Neural cell (in vitro differentiated cells): ENCODE measurements around the gene P2RX1. TPM values are rescaled to one million over a fixed set of nuclear protein-coding genes. Genes with fewer than 3 reads are reported as not detected.

Source experiments
- H2AFZ ChIP-seq: fragments of 200-600, 300-800 bp; sonication (generic), shearing (Covaris generic); 2 replicates; pipeline ENCODE4 v1.6.0; 2014; ENCODE audit warnings: low read depth, mild to moderate bottlenecking, antibody characterized with exemption, low read length, moderate library complexity
- H3F3A ChIP-seq: fragments of 200-600 bp; shearing (Covaris generic); 2 replicates; pipeline ENCODE4 v1.6.1; 2016; ENCODE audit warnings: mild to moderate bottlenecking, moderate library complexity, mixed read lengths, antibody characterized with exemption, low read length; ENCODE audit not compliant: insufficient read depth, poor library complexity, severe bottlenecking
- H3K27ac ChIP-seq: fragments of 200-600, 300-800 bp; sonication (generic), shearing (Covaris generic); 2 replicates; pipeline ENCODE4 v1.5.1; 2014; ENCODE audit warnings: mild to moderate bottlenecking, low read length, moderate library complexity
- H3K27me3 ChIP-seq: fragments of 300-800, 200-600 bp; sonication (generic), shearing (Covaris generic); 2 replicates; pipeline ENCODE4 v1.6.0; 2014; ENCODE audit warnings: mild to moderate bottlenecking, low read depth, low read length, moderate library complexity; ENCODE audit not compliant: insufficient read depth
- H3K36me3 ChIP-seq: fragments of 300-800, 200-600 bp; sonication (generic), shearing (Covaris generic); 2 replicates; pipeline ENCODE4 v1.5.1; 2014; ENCODE audit warnings: mild to moderate bottlenecking, antibody characterized with exemption, low read length, moderate library complexity; ENCODE audit not compliant: insufficient read depth
- H3K4me2 ChIP-seq: fragments of 300-800, 200-600 bp; sonication (generic), shearing (Covaris generic); 2 replicates; pipeline ENCODE4 v1.6.0; 2014; ENCODE audit warnings: mild to moderate bottlenecking, low read length
- H3K4me3 ChIP-seq: fragments of 300-800, 200-600 bp; sonication (generic), shearing (Covaris generic); 2 replicates; pipeline ENCODE4 v1.5.1; 2014; ENCODE audit warnings: mild to moderate bottlenecking, low read length, moderate library complexity
- H3K79me2 ChIP-seq: fragments of 200-600 bp; shearing (Covaris generic); replicated peaks from 2 replicates; pipeline ENCODE4 v1.6.0; 2014; ENCODE audit warnings: mild to moderate bottlenecking, low read length, moderate library complexity; ENCODE audit not compliant: insufficient read depth
- H3K9ac ChIP-seq: fragments of 300-800, 200-600 bp; sonication (generic), shearing (Covaris generic); 2 replicates; pipeline ENCODE4 v1.6.1; 2016; ENCODE audit warnings: mild to moderate bottlenecking, low read length, mixed read lengths
- H3K9me2 ChIP-seq: fragments of 200-600 bp; shearing (Covaris generic); 2 replicates; pipeline ENCODE4 v1.6.1; 2016; ENCODE audit warnings: mild to moderate bottlenecking, low read length, mixed read lengths; ENCODE audit not compliant: insufficient read depth
- H3K9me3 ChIP-seq: fragments of 200-600, 300-800 bp; sonication (generic), shearing (Covaris generic); 2 replicates; pipeline ENCODE4 v1.6.1; 2016; ENCODE audit warnings: mild to moderate bottlenecking, mixed run types, low read length, moderate library complexity, mixed read lengths
- H4K20me1 ChIP-seq: fragments of 200-600 bp; shearing (Covaris generic); 2 replicates; pipeline ENCODE4 v1.6.1; 2016; ENCODE audit warnings: mild to moderate bottlenecking, mixed run types; ENCODE audit not compliant: insufficient read depth
- EP300 ChIP-seq: fragments of 450-650 bp; conservative IDR thresholded peaks from 2 replicates; pipeline ENCODE4 v1.6.1; 2014; ENCODE audit warnings: antibody characterized with exemption, mild to moderate bottlenecking, moderate library complexity; ENCODE audit not compliant: poor library complexity, severe bottlenecking
- EZH2 ChIP-seq: fragments of 200-600, 300-800 bp; shearing (Covaris generic), sonication (generic); IDR thresholded peaks from 2 replicates; pipeline ENCODE4 v1.6.1; 2014; ENCODE audit warnings: antibody characterized with exemption, low read length, borderline replicate concordance, mild to moderate bottlenecking; ENCODE audit not compliant: insufficient read depth, poor library complexity, severe bottlenecking
- MXI1 ChIP-seq: fragments of 450-650 bp; conservative IDR thresholded peaks from 2 replicates; pipeline ENCODE4 v1.6.1; 2014; ENCODE audit warnings: antibody characterized with exemption, mild to moderate bottlenecking; ENCODE audit not compliant: poor library complexity, severe bottlenecking
- POLR2AphosphoS5 ChIP-seq: IDR thresholded peaks from 2 replicates; pipeline ENCODE4 v1.6.1; 2012
- RAD21 ChIP-seq: fragments of 450-650 bp; conservative IDR thresholded peaks from 2 replicates; pipeline ENCODE4 v1.6.1; 2014; ENCODE audit warnings: antibody characterized with exemption, mild to moderate bottlenecking, moderate library complexity
- SMC3 ChIP-seq: fragments of 450-650 bp; conservative IDR thresholded peaks from 2 replicates; pipeline ENCODE4 v1.6.1; 2014; ENCODE audit warnings: antibody characterized with exemption, mild to moderate bottlenecking, moderate library complexity; ENCODE audit not compliant: poor library complexity
- TAF1 ChIP-seq: IDR thresholded peaks from 2 replicates; pipeline ENCODE4 v1.6.1; 2012; ENCODE audit warnings: low read depth
- polyA plus RNA-seq: library from polyadenylated mRNA; depleted of rRNA; stranded (reverse); fragments of >200 nt; gene quantifications from 2 replicates; pipeline ENCODE4 v1.2.3, GENCODE V29; 2014
- TF ChIP-seq, protein P1 (sequence below): IDR thresholded peaks from 2 replicates; pipeline ENCODE4 v1.6.1; 2012; ENCODE audit warnings: borderline replicate concordance
- TF ChIP-seq, protein P2 (sequence below): fragments of 450-650 bp; IDR thresholded peaks from 2 replicates; pipeline ENCODE4 v1.5.1; 2014; ENCODE audit warnings: antibody characterized with exemption, mild to moderate bottlenecking, moderate library complexity; ENCODE audit not compliant: poor library complexity, severe bottlenecking

Gene P2RX1
- polyA plus RNA-seq, 1 donor from 2014 or later: not detected

DNA sequence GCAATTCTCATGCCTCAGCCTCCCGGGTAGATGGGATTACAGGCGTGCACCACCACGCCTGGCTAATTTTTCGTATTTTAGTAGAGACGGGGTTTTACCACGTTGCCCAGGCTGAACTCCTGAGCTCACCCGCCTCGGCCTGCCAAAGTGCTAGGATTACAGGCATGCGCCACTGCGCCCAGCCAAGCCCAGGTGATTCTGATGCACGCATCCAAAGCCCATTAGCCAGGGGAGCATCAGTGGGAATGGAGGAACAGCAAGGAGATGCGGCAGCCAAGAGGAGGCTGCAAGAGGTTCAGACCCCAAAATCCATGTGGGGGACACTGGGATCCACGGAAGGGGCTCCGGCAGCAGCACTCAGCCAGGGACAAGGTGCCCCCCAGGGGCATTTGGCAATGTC, 35.9 kb upstream of the P2RX1 start:
- H3K4me2 ChIP-seq: no peak overlapping the region
- H3K9me3 ChIP-seq: no peaks in the 10 kb centered on the region
- H3K27me3 ChIP-seq: no peaks in the 10 kb centered on the region

DNA sequence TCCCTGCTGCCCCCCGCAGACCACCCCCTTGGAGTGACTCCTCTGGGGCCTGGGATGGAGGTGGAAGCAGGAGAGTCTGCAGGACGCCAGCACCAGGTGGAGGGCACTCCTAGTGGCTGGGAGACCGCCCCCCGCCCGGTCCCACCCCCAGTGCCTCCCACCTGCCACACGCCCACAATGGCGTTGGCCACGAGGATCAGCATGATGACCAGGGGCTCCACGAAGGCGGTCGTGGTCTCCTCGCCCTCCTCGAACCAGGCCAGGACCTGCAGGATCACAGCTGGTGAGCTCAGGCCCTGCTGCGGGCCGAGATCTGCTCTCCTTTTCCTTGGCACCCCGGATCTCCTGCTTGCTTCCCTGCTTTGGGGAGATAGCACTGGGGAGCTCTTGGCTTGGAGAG, 35.2 kb upstream of the P2RX1 start:
- no peak overlapping the region for H3K27ac ChIP-seq
- no peaks in the 10 kb centered on the region for H4K20me1 ChIP-seq
- no peak overlapping the region for H3K4me2 ChIP-seq
- no peaks in the 10 kb centered on the region for H3F3A ChIP-seq
- H3K9me3 ChIP-seq: no peaks in the 10 kb centered on the region
- H3K27me3 ChIP-seq: no peaks in the 10 kb centered on the region
- H3K4me3 ChIP-seq: no peak overlapping the region
- H2AFZ ChIP-seq: no peak overlapping the region
- no peak for TF ChIP-seq EP300
- no peak for TF ChIP-seq EZH2
- TF ChIP-seq, protein P1, sequence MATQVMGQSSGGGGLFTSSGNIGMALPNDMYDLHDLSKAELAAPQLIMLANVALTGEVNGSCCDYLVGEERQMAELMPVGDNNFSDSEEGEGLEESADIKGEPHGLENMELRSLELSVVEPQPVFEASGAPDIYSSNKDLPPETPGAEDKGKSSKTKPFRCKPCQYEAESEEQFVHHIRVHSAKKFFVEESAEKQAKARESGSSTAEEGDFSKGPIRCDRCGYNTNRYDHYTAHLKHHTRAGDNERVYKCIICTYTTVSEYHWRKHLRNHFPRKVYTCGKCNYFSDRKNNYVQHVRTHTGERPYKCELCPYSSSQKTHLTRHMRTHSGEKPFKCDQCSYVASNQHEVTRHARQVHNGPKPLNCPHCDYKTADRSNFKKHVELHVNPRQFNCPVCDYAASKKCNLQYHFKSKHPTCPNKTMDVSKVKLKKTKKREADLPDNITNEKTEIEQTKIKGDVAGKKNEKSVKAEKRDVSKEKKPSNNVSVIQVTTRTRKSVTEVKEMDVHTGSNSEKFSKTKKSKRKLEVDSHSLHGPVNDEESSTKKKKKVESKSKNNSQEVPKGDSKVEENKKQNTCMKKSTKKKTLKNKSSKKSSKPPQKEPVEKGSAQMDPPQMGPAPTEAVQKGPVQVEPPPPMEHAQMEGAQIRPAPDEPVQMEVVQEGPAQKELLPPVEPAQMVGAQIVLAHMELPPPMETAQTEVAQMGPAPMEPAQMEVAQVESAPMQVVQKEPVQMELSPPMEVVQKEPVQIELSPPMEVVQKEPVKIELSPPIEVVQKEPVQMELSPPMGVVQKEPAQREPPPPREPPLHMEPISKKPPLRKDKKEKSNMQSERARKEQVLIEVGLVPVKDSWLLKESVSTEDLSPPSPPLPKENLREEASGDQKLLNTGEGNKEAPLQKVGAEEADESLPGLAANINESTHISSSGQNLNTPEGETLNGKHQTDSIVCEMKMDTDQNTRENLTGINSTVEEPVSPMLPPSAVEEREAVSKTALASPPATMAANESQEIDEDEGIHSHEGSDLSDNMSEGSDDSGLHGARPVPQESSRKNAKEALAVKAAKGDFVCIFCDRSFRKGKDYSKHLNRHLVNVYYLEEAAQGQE: no peak
- H3K9me2 ChIP-seq: no peaks in the 10 kb centered on the region
- no peaks in the 10 kb centered on the region for H3K79me2 ChIP-seq
- no peak overlapping the region for H3K9ac ChIP-seq
- H3K36me3 ChIP-seq: no peaks in the 10 kb centered on the region

More for the DNA sequence above, 35.9 kb upstream of the P2RX1 start:
- Histone ChIP-seq H4K20me1 (no peaks in the 10 kb centered on the region), H3K9me2 (no peaks in the 10 kb centered on the region), H3K79me2 (no peaks in the 10 kb centered on the region), H3K27ac (no peak overlapping the region), H3K4me3 (no peak overlapping the region), H2AFZ (no peak overlapping the region), H3F3A (no peaks in the 10 kb centered on the region), H3K36me3 (no peaks in the 10 kb centered on the region), H3K9ac (no peak overlapping the region)
- TF ChIP-seq, protein P2, sequence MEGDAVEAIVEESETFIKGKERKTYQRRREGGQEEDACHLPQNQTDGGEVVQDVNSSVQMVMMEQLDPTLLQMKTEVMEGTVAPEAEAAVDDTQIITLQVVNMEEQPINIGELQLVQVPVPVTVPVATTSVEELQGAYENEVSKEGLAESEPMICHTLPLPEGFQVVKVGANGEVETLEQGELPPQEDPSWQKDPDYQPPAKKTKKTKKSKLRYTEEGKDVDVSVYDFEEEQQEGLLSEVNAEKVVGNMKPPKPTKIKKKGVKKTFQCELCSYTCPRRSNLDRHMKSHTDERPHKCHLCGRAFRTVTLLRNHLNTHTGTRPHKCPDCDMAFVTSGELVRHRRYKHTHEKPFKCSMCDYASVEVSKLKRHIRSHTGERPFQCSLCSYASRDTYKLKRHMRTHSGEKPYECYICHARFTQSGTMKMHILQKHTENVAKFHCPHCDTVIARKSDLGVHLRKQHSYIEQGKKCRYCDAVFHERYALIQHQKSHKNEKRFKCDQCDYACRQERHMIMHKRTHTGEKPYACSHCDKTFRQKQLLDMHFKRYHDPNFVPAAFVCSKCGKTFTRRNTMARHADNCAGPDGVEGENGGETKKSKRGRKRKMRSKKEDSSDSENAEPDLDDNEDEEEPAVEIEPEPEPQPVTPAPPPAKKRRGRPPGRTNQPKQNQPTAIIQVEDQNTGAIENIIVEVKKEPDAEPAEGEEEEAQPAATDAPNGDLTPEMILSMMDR: no peak
- TF ChIP-seq POLR2AphosphoS5 (no peak), RAD21 (no peak), EZH2 (no peak), EP300 (no peak), TAF1 (no peak), MXI1 (no peak), SMC3 (no peak)
- TF ChIP-seq, protein P1: no peak
